SK-N-SH treated with all-trans-retinoic acid at 6 μM for 48 hours (cell line): ENCODE data around the gene NUBPL.

ENCODE experiments used
- ATAC-seq: fragments of 200-7000 bp; cut with Tn5 transposase; 3 replicates; pipeline ENCODE4 v1.9.1; 2020; ENCODE audit warnings: mild to moderate bottlenecking, moderate library complexity
- ARNTL ChIP-seq: fragments of 450-650 bp; formaldehyde crosslinking; IDR thresholded peaks from 2 replicates; pipeline ENCODE4 v1.5.0; 2020; ENCODE audit warnings: low read depth, mild to moderate bottlenecking, moderate library complexity, borderline replicate concordance
- CSDC2 ChIP-seq: fragments of 250-450 bp; sonication (Bioruptor Pico); IDR thresholded peaks from 2 replicates; pipeline ENCODE4 v1.5.0; 2020; ENCODE audit warnings: mild to moderate bottlenecking, moderate library complexity
- GLIS3 ChIP-seq: fragments of 250-450 bp; sonication (Bioruptor Pico); IDR thresholded peaks from 2 replicates; pipeline ENCODE4 v1.5.0; 2020; ENCODE audit warnings: mild to moderate bottlenecking, moderate library complexity
- OSR1 ChIP-seq: fragments of 250-450 bp; sonication (Bioruptor Pico); IDR thresholded peaks from 2 replicates; pipeline ENCODE4 v1.8.0; 2022; ENCODE audit warnings: moderate library complexity, mild to moderate bottlenecking, inconsistent platforms
- PPARA ChIP-seq: fragments of 250-450 bp; sonication (Bioruptor Pico); IDR thresholded peaks from 2 replicates; pipeline ENCODE4 v1.5.0; 2020; ENCODE audit warnings: mild to moderate bottlenecking, borderline replicate concordance
- RARB ChIP-seq: fragments of 250-450 bp; sonication (Bioruptor Pico); IDR thresholded peaks from 2 replicates; pipeline ENCODE4 v1.8.0; 2021; ENCODE audit warnings: mild to moderate bottlenecking, moderate library complexity
- SNAI2 ChIP-seq: fragments of 250-450 bp; sonication (Bioruptor Pico); IDR thresholded peaks from 2 replicates; pipeline ENCODE4 v1.5.0; 2020; ENCODE audit warnings: mild to moderate bottlenecking, moderate library complexity
- TCF4 ChIP-seq: fragments of 250-450 bp; sonication (Bioruptor Pico); IDR thresholded peaks from 2 replicates; pipeline ENCODE4 v1.8.0; 2021; ENCODE audit warnings: mild to moderate bottlenecking, moderate library complexity, borderline replicate concordance
- TOX ChIP-seq: fragments of 250-450 bp; sonication (Bioruptor Pico); IDR thresholded peaks from 2 replicates; pipeline ENCODE4 v1.8.0; 2021; ENCODE audit warnings: mild to moderate bottlenecking, moderate library complexity, borderline replicate concordance
- ZC3H10 ChIP-seq: fragments of 250-450 bp; sonication (Bioruptor Pico); IDR thresholded peaks from 2 replicates; pipeline ENCODE4 v1.5.1; 2021; ENCODE audit warnings: mild to moderate bottlenecking, moderate library complexity
- ZFP3 ChIP-seq: fragments of 250-450 bp; sonication (Bioruptor Pico); IDR thresholded peaks from 2 replicates; pipeline ENCODE4 v1.5.0; 2020; ENCODE audit warnings: mild to moderate bottlenecking, moderate library complexity
- ZFP30 ChIP-seq: fragments of 450-650 bp; formaldehyde crosslinking; IDR thresholded peaks from 2 replicates; pipeline ENCODE4 v1.5.0; 2022; ENCODE audit warnings: mild to moderate bottlenecking, moderate library complexity
- ZNF565 ChIP-seq: fragments of 450-650 bp; formaldehyde crosslinking; conservative IDR thresholded peaks from 2 replicates; pipeline ENCODE4 v1.5.0; 2020; ENCODE audit warnings: low read depth, mild to moderate bottlenecking, moderate library complexity
- ZNF8 ChIP-seq: fragments of 450-650 bp; formaldehyde crosslinking; IDR thresholded peaks from 2 replicates; pipeline ENCODE4 v1.5.0; 2020; ENCODE audit warnings: mild to moderate bottlenecking, moderate library complexity
- TF ChIP-seq, protein P1 (sequence below): fragments of 250-450 bp; sonication (Bioruptor Pico); IDR thresholded peaks from 2 replicates; pipeline ENCODE4 v1.8.0; 2020; ENCODE audit warnings: mild to moderate bottlenecking, moderate library complexity, borderline replicate concordance
- TF ChIP-seq, protein P2 (sequence below): fragments of 250-450 bp; sonication (Bioruptor Pico); IDR thresholded peaks from 2 replicates; pipeline ENCODE4 v1.8.0; 2021; ENCODE audit warnings: low read depth, mild to moderate bottlenecking, moderate library complexity, borderline replicate concordance
- TF ChIP-seq, protein P3 (sequence below): fragments of 250-450 bp; sonication (Bioruptor Pico); IDR thresholded peaks from 2 replicates; pipeline ENCODE4 v1.5.1; 2020; ENCODE audit warnings: low read depth, mild to moderate bottlenecking, moderate library complexity
- TF ChIP-seq, protein P4 (sequence below): fragments of 250-450 bp; sonication (Bioruptor Pico); IDR thresholded peaks from 2 replicates; pipeline ENCODE4 v1.5.0; 2020; ENCODE audit warnings: mild to moderate bottlenecking, moderate library complexity

NUBPL gene

DNA sequence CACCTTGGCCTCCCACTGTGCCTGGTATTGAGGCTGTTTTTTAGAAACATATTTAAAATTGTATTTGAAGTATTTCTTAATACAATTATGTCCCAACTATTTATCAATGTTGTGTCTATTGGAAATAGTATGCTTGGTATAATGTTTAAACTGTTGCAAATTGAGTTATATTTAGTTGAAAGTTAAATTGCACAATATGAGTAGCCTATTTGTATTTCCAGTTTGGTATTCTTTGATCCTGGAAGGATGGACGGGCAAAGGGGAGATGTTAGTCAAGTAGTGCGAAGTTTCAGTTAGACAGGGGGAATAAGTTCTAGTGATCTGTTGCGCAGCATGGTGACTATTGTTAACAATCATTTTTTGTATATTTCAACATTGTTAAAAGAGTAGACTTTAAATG is 111.5 kb downstream of the NUBPL start:
- ATAC-seq = no peak
- no peak for TF ChIP-seq SNAI2

DNA sequence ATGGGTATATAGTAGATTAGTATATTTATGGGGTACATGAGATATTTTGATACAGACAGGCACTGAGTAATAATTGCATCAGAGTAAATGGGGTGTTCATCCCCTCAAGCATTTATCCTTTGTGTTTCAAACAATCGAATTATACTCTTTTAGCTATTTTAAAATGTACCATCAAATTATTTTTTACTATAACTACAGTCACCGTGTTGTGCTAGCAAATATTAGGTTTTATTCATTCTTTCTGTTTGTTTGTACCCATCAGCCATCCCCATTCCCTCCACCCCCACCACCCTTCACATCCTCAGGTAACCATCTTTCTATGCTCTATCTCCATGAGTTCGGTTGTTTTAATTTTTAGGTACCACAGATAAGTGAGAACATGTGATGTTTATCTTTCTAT is 115.8 kb downstream of the NUBPL start:
- no peak for ATAC-seq
- TF ChIP-seq, protein P1, sequence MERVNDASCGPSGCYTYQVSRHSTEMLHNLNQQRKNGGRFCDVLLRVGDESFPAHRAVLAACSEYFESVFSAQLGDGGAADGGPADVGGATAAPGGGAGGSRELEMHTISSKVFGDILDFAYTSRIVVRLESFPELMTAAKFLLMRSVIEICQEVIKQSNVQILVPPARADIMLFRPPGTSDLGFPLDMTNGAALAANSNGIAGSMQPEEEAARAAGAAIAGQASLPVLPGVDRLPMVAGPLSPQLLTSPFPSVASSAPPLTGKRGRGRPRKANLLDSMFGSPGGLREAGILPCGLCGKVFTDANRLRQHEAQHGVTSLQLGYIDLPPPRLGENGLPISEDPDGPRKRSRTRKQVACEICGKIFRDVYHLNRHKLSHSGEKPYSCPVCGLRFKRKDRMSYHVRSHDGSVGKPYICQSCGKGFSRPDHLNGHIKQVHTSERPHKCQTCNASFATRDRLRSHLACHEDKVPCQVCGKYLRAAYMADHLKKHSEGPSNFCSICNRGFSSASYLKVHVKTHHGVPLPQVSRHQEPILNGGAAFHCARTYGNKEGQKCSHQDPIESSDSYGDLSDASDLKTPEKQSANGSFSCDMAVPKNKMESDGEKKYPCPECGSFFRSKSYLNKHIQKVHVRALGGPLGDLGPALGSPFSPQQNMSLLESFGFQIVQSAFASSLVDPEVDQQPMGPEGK (CRISPR knock-in tag) = no peak
- TF ChIP-seq ARNTL (CRISPR knock-in tag) = no peak

DNA sequence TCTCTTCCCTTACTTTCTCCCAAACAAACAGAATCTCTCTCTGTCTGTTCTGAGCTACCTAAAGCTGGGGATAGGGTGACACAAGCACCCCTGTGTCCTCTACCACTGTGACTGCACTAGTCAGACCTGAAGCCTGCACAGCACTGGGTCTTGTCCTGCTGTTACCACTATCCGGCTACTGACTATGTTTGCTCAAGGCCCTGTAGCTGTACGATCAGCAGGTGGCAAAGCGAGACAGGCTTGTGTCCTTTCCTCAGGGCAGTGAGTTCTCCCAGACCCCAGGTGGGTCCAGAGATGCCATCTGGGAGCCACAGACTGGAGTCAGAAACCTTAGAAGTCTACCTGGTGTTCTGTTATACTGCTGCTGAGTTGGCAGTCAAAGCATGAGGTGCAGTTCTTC is 116.4 kb downstream of the NUBPL start:
- TF ChIP-seq ZNF8 (no peak), CSDC2 (no peak), TOX (CRISPR knock-in tag) (no peak), ZC3H10 (CRISPR knock-in tag) (no peak), ARNTL (CRISPR knock-in tag) (no peak), GLIS3 (no peak), OSR1 (CRISPR knock-in tag) (no peak), RARB (no peak), ZFP3 (CRISPR knock-in tag) (no peak)
- TF ChIP-seq, protein P2, sequence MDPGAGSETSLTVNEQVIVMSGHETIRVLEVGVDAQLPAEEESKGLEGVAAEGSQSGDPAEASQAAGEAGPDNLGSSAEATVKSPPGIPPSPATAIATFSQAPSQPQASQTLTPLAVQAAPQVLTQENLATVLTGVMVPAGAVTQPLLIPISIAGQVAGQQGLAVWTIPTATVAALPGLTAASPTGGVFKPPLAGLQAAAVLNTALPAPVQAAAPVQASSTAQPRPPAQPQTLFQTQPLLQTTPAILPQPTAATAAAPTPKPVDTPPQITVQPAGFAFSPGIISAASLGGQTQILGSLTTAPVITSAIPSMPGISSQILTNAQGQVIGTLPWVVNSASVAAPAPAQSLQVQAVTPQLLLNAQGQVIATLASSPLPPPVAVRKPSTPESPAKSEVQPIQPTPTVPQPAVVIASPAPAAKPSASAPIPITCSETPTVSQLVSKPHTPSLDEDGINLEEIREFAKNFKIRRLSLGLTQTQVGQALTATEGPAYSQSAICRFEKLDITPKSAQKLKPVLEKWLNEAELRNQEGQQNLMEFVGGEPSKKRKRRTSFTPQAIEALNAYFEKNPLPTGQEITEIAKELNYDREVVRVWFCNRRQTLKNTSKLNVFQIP (CRISPR knock-in tag) = no peak
- TF ChIP-seq, protein P3, sequence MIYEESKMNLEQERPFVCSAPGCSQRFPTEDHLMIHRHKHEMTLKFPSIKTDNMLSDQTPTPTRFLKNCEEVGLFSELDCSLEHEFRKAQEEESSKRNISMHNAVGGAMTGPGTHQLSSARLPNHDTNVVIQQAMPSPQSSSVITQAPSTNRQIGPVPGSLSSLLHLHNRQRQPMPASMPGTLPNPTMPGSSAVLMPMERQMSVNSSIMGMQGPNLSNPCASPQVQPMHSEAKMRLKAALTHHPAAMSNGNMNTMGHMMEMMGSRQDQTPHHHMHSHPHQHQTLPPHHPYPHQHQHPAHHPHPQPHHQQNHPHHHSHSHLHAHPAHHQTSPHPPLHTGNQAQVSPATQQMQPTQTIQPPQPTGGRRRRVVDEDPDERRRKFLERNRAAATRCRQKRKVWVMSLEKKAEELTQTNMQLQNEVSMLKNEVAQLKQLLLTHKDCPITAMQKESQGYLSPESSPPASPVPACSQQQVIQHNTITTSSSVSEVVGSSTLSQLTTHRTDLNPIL (CRISPR knock-in tag) = no peak
- no peak for ATAC-seq

DNA sequence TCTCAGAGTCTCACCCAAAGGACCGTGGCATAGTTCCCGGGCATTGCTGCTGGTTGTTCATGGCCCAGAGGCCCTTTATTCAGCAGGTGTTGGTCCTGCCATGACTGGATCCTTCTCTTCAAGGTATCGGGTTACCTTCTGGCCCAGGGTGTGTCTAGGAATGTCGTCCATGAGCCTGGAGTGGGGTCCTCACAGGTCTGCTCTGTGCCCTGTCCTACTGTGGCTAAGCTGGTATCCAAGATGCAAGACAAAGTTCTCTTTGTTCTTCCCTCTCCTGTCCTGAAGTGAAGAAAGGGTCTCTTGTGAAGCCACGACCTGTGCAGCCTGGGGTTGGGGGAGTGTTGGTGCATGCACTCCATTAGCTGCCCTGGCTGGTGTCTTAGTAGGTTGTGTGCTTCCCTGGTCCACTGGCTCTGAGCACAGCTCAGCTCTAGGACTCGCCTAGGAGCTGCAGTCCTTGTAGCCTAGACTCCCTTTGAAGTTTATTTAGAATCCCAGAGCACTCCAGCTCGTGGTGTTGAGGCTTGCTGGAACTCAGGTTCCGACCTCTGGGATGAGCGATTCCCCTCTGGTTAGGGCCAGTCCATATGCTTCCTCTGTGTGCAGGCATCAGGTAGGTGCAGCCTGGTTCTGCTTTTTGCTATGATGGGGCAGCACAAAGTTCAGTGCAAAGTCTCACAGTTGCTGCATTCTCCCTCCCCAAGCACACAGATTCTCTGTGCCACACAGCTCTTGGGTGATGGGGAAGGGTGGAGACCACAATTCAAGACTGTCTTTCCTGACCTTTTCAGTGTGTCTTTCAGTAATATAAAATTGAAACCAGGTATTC is 117.4 kb downstream of the NUBPL start:
- ATAC-seq = no peak
- TF ChIP-seq ZNF8 = no peak
- no peak for TF ChIP-seq TCF4 (CRISPR knock-in tag)
- TF ChIP-seq, protein P2 (CRISPR knock-in tag) = no peak
- TF ChIP-seq ZC3H10 (CRISPR knock-in tag) = no peak
- TF ChIP-seq PPARA (CRISPR knock-in tag) = no peak
- no peak for TF ChIP-seq RARB
- no peak for TF ChIP-seq SNAI2
- TF ChIP-seq ZFP30 = no peak
- TF ChIP-seq CSDC2 = no peak
- no peak for TF ChIP-seq ZFP3 (CRISPR knock-in tag)
- TF ChIP-seq ZNF565 (CRISPR knock-in tag) = no peak
- TF ChIP-seq, protein P3 (CRISPR knock-in tag) = no peak
- TF ChIP-seq, protein P4, sequence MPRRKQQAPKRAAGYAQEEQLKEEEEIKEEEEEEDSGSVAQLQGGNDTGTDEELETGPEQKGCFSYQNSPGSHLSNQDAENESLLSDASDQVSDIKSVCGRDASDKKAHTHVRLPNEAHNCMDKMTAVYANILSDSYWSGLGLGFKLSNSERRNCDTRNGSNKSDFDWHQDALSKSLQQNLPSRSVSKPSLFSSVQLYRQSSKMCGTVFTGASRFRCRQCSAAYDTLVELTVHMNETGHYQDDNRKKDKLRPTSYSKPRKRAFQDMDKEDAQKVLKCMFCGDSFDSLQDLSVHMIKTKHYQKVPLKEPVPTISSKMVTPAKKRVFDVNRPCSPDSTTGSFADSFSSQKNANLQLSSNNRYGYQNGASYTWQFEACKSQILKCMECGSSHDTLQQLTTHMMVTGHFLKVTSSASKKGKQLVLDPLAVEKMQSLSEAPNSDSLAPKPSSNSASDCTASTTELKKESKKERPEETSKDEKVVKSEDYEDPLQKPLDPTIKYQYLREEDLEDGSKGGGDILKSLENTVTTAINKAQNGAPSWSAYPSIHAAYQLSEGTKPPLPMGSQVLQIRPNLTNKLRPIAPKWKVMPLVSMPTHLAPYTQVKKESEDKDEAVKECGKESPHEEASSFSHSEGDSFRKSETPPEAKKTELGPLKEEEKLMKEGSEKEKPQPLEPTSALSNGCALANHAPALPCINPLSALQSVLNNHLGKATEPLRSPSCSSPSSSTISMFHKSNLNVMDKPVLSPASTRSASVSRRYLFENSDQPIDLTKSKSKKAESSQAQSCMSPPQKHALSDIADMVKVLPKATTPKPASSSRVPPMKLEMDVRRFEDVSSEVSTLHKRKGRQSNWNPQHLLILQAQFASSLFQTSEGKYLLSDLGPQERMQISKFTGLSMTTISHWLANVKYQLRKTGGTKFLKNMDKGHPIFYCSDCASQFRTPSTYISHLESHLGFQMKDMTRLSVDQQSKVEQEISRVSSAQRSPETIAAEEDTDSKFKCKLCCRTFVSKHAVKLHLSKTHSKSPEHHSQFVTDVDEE (CRISPR knock-in tag) = no peak
- TF ChIP-seq, protein P1 (CRISPR knock-in tag) = no peak
